Midbrain (tissue), 1 donor: Measurements from ENCODE around the gene MACF1.

Experiments
- DNase-seq: peaks from one replicate; lab custom pipeline; 2025; lab: John Stamatoyannopoulos, UW

The MACF1 gene

GRCh38 chr1:39266792-39267191 is 62.3 kb downstream of the MACF1 start:
- no peak for DNase-seq

GRCh38 chr1:39268112-39268581 is 63.7 kb downstream of the MACF1 start:
- peak; percentile 77 for DNase-seq

DNA sequence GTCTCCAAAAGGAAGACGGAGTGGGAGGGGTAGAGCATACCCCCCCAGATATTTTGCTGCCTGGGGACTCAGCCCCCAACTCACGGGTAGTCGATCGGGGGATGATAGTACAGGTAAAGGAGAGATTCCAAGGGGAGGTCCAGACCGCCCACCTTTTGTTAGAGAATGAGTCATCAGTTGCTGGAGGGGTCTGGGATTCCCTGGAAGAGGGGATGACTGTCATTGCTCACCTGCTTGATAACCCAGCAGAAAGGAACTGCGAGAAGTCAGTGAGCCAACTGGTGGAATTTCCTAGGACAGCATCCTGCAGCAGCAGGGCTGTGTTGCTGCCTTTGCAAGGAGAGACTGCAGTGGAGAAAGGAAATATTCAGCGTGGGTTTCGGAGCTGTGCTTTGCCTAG is 64.4 kb downstream of the MACF1 start:
- no peak for DNase-seq

GRCh38 chr1:39269349-39269748 is 64.9 kb downstream of the MACF1 start:
- peak; percentile 58 for DNase-seq

GRCh38 chr1:39269791-39270342 is 65.4 kb downstream of the MACF1 start:
- peak; percentile 58 for DNase-seq

DNA sequence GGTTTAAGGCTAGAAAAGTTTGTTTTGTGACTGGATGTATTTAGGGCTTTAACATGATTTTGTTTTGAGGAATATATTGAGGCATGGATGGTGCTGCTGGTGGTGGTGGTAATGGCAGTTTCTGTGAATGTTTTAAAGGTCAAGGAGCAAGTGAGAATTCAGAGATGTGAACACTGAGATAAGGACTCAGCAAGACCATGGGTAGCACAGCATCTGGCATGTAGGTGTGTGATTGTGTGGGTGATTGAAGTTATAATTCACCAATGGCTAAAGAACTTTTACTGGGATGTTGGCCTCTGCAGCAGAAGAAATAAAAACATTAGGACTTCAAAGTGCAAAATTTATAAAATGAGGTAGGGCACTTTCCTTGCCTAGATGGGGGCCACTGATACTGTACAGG is 65.9 kb downstream of the MACF1 start:
- DNase-seq = no peak

DNA sequence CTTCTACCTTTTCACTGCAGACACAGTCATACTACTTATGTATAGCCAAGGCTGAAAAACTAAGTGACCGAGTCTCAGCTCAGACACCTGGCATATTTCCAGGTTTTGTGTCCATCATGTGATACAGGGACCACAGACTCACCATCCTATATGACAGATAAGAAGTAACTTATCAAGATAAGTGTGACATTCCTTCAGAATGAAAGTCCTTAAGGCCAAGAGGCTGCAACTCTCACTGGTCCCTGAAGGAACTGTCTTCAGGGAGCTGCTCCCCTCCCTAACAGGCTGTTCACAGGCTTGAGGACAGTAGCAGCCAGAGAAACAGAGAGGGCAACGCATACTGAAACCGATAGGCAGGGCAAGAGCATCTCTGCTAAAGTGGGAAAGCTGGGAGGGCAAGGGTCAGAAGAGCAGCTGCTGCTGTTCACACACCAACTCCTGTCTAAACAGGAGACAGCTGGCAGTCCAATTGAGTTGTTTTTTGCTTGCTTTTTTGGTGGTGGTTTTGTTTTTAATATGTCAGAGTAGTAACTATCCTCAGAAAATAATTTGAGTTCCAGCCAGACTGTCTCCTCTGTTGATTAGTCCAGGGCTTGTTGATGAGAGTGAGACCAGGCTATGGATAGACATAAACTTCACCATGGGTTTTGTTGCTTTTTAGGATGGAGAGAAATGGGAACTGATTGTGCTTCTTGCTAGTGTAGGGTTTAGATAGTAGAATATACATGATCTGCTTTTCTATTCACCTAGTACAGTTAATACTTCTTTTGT is 67.7 kb downstream of the MACF1 start:
- DNase-seq = peak; percentile 71

DNA sequence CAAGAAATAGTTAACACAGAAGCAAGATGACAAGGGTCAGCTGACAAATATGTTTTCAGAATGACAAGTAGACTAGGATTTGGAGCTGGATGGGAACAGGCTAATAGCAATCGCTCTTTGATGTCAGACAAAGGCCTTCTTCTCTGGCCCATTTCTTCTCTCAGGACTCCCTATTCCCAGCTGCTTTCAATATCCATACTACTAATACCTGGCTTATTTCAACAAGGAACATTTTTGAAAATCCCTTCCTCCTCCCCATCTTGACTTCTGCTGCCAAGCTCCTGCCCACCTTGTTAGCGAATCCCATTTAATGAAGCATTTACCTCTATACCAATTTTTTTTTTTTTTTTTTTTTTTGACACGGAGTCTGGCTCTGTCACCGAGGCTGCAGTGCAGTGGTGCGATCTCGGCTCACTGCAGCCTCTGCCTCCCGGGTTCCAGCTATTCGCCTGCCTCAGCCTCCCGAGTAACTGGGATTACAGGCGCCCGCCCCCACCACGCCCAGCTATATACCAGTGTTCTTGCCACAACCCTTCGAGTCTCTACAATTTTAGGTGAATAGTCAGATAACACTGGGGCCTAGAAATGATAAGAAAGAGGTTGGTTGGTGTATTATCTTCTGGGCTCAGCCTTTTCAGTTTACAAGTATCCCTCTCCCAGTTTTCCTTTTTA is 68.4 kb downstream of the MACF1 start:
- DNase-seq = peak; percentile 80

- no peak for DNase-seq
Observed at GRCh38 chr1:39275836-39276507, 71.5 kb downstream of the MACF1 start.

GRCh38 chr1:39277879-39278278 is 73.4 kb downstream of the MACF1 start:
- no peak for DNase-seq

DNA sequence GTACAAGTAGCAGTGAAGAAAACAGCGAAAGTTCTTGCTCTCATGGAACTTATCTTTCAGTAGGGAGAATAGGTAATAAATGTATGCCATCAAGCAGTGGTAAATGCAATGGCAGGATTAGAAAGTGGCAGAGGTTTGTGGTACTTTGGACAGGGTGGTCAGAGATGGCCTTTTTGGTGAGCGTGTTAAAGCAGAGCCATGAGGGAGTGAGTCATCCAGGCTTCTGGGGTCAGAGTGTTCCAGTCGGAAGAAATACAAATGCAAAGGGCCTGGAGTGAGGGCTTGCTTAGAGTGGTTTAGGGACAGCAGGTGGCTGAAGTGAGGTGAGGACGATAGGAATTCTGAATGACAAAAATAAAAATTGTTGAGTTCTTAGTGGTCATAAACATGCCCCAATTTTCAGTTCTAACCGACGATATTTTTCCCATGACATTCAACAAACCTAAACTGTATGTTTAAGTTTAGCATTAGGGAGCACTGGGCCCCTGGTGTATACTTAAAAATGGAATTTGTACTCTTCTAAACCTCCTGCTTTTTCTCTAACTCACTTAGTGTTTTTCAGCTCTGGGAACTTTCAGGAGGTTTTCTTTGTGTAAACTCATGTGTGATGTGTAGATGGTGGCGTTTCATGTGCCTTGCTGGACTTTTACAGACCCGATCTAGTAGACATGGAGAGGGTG is 78.2 kb downstream of the MACF1 start:
- DNase-seq = no peak

GRCh38 chr1:39283858-39284257 is 79.4 kb downstream of the MACF1 start:
- DNase-seq = no peak

GRCh38 chr1:39287541-39287940 is 83.0 kb downstream of the MACF1 start:
- DNase-seq = no peak

- DNase-seq = no peak
Observed at GRCh38 chr1:39288735-39289465, 84.4 kb downstream of the MACF1 start.

DNA sequence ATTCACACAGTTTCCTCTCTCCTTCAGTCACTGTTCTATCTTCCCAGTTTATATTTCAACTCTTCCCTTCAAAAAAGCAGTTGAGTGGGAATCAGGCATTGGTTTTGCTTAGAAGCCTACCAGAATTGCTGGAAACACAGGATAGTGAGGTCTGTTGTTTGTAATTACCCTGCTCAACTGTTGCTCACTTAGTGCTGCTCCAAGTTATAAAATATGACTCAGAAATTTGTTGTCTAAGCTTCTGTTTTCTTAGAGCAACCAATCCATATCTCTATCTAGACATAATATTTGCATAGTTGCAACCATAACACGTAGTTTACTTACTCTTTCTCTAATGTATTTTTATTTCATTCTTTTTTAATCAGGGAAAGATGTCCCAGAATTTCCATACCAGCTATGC is 87.9 kb downstream of the MACF1 start:
- no peak for DNase-seq

DNA sequence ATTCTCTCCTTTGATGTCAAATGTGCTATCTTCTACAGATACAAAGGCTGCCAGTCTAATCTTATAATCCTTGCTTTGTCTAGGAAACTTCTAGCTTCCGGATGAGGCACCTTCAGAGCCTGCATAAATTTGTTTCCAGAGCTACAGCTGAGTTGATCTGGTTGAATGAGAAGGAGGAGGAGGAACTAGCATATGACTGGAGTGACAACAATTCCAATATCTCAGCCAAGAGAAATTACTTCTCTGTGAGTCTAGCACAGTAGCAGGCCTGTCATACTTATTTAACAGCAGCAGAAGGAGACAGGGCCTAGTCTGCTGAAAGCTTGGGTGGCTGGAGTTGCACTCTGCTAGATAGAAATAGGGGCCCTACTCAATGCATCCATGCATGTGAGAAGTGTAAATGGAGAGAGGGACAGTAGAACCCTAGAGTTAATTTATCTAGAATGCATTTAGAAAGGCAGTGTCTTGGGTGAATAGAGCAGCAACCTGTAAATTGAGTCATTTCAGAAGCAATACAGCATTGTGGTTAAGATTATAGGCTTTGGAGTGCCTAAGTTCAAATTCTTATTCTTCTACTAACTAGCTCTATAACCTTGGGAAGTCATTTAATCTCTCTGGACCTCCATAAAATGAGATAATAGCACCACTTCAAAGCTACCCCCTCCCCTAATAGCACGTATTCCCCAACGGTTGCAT is 89.0 kb downstream of the MACF1 start:
- DNase-seq = peak; percentile 23

DNA sequence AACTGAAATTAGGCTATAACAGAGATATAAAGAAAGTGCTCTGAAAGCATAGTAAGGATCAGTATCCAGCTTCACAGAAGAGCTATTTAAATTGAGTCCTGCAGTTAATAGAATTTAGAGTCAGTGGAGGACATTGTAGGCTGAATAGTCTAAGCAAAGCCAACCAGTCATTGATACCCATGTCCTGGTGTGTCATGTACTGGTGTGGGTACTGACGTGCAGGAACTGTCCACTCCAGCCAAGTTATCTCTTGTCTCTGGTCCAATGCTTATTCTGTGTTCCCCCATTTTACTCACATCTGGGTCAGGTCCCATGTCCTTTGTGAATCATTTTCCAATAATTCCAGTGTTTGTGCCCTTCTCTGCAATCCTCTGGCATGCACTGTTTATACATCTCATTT is 90.0 kb downstream of the MACF1 start:
- no peak for DNase-seq

- no peak for DNase-seq
Observed at GRCh38 chr1:39295901-39296300, 91.4 kb downstream of the MACF1 start.

DNA sequence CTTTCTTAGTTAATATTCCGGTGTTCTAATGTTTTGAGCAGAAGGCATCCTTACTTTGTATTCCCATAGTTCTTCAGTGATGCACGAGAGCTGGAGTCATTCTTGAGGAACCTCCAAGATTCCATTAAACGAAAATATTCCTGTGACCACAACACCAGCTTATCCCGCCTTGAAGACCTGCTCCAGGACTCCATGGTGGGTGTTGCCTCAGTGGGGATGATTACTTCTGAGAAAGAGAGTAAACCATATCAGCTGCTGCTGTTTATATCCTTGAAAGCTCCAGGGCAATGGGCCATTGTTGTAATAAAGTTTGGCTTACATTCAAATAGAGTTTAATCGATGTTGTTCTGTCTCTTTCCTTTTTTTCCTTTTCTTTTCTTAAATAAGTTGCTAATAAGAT is 93.1 kb downstream of the MACF1 start:
- DNase-seq = no peak

DNA sequence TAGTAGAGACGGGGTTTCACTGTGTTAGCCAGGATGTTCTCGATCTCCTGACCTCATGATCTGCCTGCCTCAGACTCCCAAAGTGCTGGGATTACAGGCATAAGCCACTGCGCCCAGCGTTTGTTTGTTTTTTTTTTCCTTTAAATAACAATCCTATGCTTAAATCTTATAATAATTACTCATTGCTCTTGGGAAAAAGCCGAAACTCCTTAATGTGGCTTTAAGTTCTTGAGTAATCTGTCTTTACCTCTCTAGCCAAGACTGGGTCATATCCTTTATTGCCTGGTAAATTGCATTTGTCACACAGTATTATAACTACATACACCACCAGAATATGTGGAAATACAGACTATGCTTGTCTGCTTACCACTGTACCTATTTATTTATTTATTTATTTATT is 97.1 kb downstream of the MACF1 start:
- no peak for DNase-seq

- DNase-seq = no peak
Observed at GRCh38 chr1:39305555-39305954, 101.1 kb downstream of the MACF1 start.
